Measurements from ENCODE around the gene XXYLT1. TPM values are rescaled to one million over a fixed set of nuclear protein-coding genes. Genes with fewer than 3 reads are reported as not detected.

Gene XXYLT1
- total and polyA plus RNA-seq, 2 donors from 2014 or later: 5.7 to 10.7 TPM

GRCh38 chr3:195019335-195019734, 251.6 kb downstream of the XXYLT1 start:
- DNase-seq (no peak), FAIRE-seq (no peak)
- H3K4me1 ChIP-seq (ENCODE audit: control insufficient read depth in 2 of 3, insufficient read depth in 2 of 3, low read depth in 1 of 3, low read length in 3 of 3): no peaks in the 10 kb centered on the region
- peaks cover 0 to 3% (median 0%) of the 10 kb centered on the region in 3 donors for H3K9me3 ChIP-seq (ENCODE audit: control insufficient read depth in 2 of 3, insufficient read depth in 1 of 3, low read length in 3 of 3)
- no peak overlapping the region for H3K9ac ChIP-seq (ENCODE audit: low read length in 3 of 3)
- H3K27me3 ChIP-seq (ENCODE audit: control insufficient read depth, insufficient read depth, low read length): no peaks in the 10 kb centered on the region
- no peaks in the 10 kb centered on the region for H3K36me3 ChIP-seq (ENCODE audit: control insufficient read depth in 2 of 3, insufficient read depth in 3 of 3, low read length in 3 of 3)
- no peak overlapping the region for H3K27ac ChIP-seq (ENCODE audit: low read depth in 2 of 2, low read length in 2 of 2)
- TF ChIP-seq CTCF (IDR thresholded peaks at IDR 0.05; ENCODE audit: borderline replicate concordance, extremely low read depth, insufficient read depth): no peak
- intact Hi-C loops (cut with DNase I): no loop called here
- H3K4me3 ChIP-seq (ENCODE audit: low read length in 3 of 3): no peak overlapping the region

Small RNA genes lying within 50 kb of the gene (microRNA-seq; reads per million reads assigned to microRNA genes)
- not detected for gene MIR3137

Other genes starting within 250 kb of the XXYLT1 start
- 50.1 TPM for gene ACAP2, start 171.9 kb upstream of the XXYLT1 start, total RNA-seq
- 4.6 TPM for gene ACAP2, start 171.9 kb upstream of the XXYLT1 start, polyA plus RNA-seq (ENCODE audit: insufficient read depth, low read depth, low replicate concordance)